Mucosa of stomach (tissue), 1 donor: ENCODE results near the gene CCNY.

Experiments used
- H3K27me3 ChIP-seq: one replicate; pipeline ENCODE4 v1.7.0; 2013; ENCODE audit warnings: mild to moderate bottlenecking, low read length; ENCODE audit not compliant: control insufficient read depth, insufficient read depth
- H3K36me3 ChIP-seq: one replicate; pipeline ENCODE4 v1.7.0; 2013; ENCODE audit warnings: low read length; ENCODE audit not compliant: control insufficient read depth, insufficient read depth
- H3K4me1 ChIP-seq: one replicate; pipeline ENCODE4 v1.7.0; 2013; ENCODE audit warnings: mild to moderate bottlenecking, low read length; ENCODE audit not compliant: control insufficient read depth, insufficient read depth
- H3K4me3 ChIP-seq: one replicate; pipeline ENCODE4 v1.7.0; 2013; ENCODE audit warnings: low read length
- H3K9ac ChIP-seq: one replicate; pipeline ENCODE4 v1.7.0; 2013; ENCODE audit warnings: mild to moderate bottlenecking, low read length, moderate library complexity
- H3K9me3 ChIP-seq: one replicate; pipeline ENCODE4 v1.7.0; 2013; ENCODE audit warnings: mild to moderate bottlenecking, low read length, moderate library complexity; ENCODE audit not compliant: control insufficient read depth
- donor health status: Pancreatic carcinoma.

Gene CCNY

DNA sequence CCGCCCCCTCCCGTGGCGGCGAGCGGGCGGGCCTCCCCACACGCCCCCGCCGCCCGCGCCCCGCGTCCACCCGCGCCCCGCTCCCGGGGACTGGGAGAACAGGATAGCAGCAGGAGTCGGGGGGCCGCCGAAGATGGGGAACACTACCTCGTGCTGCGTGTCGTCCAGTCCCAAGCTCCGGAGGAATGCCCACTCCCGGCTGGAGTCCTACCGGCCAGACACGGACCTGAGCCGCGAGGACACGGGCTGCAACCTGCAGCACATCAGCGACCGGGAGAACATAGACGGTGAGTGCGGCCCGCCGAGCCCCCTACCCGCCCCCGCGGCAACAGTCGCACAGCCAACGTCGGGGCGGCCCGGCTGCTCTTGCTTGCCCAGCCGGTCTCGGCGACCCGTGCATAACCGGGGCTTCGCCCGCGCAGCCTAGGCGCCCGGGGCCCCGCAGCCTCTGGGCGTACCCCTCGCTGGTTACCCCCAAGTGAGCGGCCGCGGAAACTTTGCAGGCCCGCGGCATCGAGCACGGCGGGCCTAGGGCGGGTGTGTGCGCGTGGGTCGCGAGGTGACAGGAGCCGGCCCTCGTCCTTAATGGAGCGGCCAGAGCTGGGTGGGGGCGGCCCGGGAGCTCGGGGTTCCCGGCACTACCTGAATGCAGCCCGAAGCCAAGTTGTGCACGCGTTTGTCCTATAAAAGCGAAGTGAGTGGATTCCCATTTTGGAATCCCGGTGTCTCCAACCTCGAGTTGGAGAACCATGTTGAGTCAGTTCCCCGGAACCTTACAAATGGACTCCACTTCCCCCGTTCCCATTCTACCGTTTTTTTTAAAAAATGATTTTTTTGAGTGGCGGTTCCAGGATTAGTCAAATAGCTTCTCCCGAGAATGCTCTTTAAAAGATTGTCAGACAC, 863 bp downstream of the CCNY start:
- Histone ChIP-seq H3K36me3 (no peaks in the 10 kb centered on the region), H3K4me1 (peaks cover 10% of the 10 kb centered on the region), H3K9me3 (no peaks in the 10 kb centered on the region), H3K4me3 (peak overlapping the region; percentile 35), H3K9ac (peak overlapping the region; percentile 61), H3K27me3 (no peaks in the 10 kb centered on the region)

DNA sequence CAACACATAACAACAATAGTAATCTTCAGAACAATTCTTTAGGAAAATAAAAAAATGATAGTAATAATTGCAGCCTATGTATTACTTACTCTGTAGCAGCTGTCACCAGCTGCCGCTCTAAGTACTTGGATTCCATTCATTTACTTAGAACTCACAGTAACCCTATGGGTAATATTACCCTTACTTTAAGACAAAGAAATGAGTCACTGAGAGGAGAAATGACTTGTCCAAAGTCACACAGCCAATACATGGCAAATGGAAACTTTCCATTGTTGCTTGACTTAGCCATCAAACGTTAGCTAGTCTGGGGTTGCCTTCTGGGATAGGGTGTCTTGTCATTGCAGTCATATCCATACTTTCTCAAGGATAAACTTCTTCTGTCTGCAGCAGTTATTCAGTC, 3.6 kb downstream of the CCNY start:
- Histone ChIP-seq H3K9ac (no peak overlapping the region), H3K27me3 (no peaks in the 10 kb centered on the region), H3K36me3 (no peaks in the 10 kb centered on the region), H3K4me1 (peaks cover 10% of the 10 kb centered on the region), H3K4me3 (no peak overlapping the region), H3K9me3 (no peaks in the 10 kb centered on the region)

DNA sequence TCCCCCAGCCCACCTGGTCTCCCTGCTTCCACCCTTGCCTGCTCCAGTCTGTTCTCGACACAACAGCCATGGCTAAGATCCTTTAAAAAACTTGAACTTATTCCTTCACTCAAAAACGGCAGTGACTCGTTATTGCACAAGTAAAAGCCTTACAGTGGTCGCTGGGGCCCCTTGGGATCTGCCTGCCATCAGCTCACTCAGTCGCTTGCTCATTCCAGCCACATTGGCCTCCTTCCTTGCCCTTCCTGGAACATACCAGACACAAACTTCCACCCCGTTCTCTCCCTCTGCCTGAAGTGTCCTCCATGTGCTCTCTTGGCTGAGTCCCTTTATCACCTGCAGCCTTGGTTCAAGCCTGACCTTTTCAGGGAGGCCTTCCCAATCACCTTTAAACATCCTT, 4.7 kb downstream of the CCNY start:
- Histone ChIP-seq H3K9me3 (no peaks in the 10 kb centered on the region), H3K4me3 (no peak overlapping the region), H3K9ac (no peak overlapping the region), H3K27me3 (no peaks in the 10 kb centered on the region), H3K36me3 (no peaks in the 10 kb centered on the region), H3K4me1 (peaks cover 10% of the 10 kb centered on the region)

DNA sequence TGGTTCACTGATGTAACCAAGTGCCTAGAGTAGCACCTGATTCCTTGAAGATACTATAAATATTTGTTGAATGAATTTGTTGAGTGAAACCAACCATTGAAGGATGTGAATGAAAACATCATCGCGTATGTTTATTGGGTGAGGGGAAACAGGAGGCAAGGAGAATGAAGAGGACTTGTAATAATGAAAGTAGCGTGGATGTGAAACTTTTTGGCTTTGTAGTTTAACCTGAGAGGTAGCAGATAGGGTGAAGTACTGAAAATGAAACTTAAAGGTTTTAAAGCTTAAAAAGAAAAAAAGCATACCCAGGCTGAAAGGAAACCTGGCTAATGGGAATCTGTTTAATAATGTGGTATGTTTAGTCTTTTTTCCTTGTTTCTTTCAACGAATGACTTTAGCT, 5.2 kb downstream of the CCNY start:
- no peak overlapping the region for H3K9ac ChIP-seq
- H3K4me1 ChIP-seq, result peaks cover 10% of the 10 kb centered on the region
- H3K4me3 ChIP-seq, result no peak overlapping the region
- no peaks in the 10 kb centered on the region for H3K9me3 ChIP-seq
- H3K36me3 ChIP-seq, result no peaks in the 10 kb centered on the region
- no peaks in the 10 kb centered on the region for H3K27me3 ChIP-seq

DNA sequence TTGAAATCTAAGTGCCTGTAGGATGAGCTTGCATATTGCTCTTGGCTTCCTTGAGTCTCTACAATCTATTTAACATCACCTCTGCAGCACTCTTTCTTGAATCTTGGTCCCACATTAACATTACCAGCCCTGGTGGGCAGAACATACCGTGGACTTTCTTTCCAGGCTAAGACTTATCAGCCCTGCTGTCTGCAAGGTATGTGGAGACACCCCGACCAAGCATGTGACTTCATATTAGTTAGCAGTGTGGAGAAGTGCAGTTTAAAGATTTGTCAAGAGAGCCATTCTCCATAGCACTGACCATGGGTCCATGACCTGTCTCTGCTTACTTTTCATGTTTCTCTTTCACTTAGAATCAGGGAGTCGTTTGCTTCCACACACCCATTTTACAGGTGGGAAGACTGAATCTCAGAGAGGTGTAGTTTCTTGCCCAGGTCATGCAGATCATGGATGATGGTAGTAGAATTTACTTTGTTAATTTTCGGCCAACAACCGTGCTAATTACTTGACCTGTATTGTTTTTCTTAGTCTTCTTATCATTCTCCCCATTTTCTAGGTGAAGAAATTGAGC, 6.0 kb downstream of the CCNY start:
- no peaks in the 10 kb centered on the region for H3K36me3 ChIP-seq
- H3K27me3 ChIP-seq, result no peaks in the 10 kb centered on the region
- no peaks in the 10 kb centered on the region for H3K9me3 ChIP-seq
- no peak overlapping the region for H3K4me3 ChIP-seq
- H3K4me1 ChIP-seq, result peaks cover 10% of the 10 kb centered on the region
- no peak overlapping the region for H3K9ac ChIP-seq

DNA sequence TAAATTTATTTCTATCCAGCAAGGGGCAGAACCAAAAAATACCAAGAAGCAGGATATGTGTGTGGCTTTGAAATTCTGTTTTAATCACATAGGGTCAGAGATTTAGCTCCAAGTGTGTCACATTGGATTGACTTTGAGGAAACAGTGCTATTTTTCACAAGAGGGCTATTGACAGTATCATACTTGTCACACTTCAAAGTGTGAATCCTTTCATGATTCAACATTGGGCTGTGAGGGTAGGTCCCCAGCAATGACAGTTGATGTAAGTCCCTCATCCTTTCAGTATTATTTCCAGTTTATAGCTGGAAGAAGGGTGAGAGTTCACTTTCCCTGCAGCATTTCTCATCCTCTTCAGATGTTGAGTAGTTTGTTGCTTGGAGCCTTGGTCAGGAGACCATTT, 7.4 kb downstream of the CCNY start:
- no peaks in the 10 kb centered on the region for H3K27me3 ChIP-seq
- no peak overlapping the region for H3K4me3 ChIP-seq
- H3K9ac ChIP-seq, result no peak overlapping the region
- H3K36me3 ChIP-seq, result no peaks in the 10 kb centered on the region
- H3K4me1 ChIP-seq, result no peaks in the 10 kb centered on the region
- no peaks in the 10 kb centered on the region for H3K9me3 ChIP-seq

DNA sequence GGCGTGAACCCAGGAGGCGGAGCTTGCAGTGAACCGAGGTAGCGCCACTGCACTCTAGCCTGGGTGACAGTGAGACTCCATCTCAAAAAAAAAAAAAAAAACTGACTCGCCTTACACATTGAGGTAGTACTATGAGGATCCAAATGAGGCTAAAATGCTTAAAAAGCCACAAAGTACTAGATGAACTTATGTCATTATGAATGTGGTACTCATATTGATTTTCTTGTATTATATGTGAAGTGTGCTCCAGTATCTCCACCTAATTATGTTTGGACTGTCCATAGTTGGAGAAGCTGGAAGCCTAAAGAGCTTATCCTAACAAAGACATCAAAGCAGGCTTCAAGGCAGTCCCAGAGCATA, 9.1 kb downstream of the CCNY start:
- Histone ChIP-seq H3K9me3 (no peaks in the 10 kb centered on the region), H3K36me3 (no peaks in the 10 kb centered on the region), H3K9ac (no peak overlapping the region), H3K4me3 (no peak overlapping the region), H3K27me3 (no peaks in the 10 kb centered on the region), H3K4me1 (no peaks in the 10 kb centered on the region)

DNA sequence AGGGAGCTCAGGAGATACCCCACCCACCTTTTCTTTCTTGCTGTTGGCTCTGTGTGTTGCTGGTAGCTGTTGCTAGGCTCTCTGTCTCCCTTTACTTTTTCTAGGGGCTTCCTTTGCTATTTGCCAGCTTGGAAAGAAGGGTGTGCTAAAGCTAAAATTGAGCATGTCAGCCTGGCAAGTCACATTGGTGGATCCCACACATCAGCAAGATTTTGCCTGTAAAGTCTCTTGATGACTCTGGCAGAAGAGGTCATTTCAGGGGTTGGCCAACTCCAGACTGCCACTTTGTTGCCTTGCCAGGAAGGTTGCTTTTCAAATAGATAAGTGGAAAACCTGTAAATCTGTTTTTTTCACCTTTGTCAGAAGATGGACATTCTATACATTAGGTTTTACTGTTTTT, 9.9 kb downstream of the CCNY start:
- Histone ChIP-seq H3K4me1 (peaks cover 3% of the 10 kb centered on the region), H3K36me3 (no peaks in the 10 kb centered on the region), H3K9me3 (no peaks in the 10 kb centered on the region), H3K27me3 (no peaks in the 10 kb centered on the region), H3K9ac (no peak overlapping the region), H3K4me3 (no peak overlapping the region)

DNA sequence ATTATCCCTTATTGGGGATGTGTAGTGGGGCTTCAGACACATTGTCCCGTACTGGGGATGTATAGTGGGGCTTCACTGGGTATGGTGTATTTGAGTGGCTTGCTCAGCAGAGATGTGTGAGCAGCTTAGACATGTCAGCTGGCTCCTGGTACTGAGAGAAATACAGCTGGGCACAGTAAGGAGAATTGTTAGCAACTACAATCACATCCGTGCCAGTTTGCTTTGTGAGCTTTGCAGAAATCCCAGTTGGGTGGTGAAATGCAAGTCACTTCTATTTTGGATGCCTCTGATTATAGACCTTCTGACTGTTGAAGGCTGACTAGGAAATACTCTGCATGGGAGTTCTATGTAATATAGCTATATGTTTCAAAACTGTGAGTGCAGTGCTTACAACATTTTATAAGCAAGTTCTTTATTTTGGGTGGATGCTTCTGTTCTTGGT, 10.8 kb downstream of the CCNY start:
- H3K27me3 ChIP-seq, result no peaks in the 10 kb centered on the region
- no peaks in the 10 kb centered on the region for H3K36me3 ChIP-seq
- H3K4me1 ChIP-seq, result peaks cover 8% of the 10 kb centered on the region
- H3K9ac ChIP-seq, result no peak overlapping the region
- no peak overlapping the region for H3K4me3 ChIP-seq
- no peaks in the 10 kb centered on the region for H3K9me3 ChIP-seq

DNA sequence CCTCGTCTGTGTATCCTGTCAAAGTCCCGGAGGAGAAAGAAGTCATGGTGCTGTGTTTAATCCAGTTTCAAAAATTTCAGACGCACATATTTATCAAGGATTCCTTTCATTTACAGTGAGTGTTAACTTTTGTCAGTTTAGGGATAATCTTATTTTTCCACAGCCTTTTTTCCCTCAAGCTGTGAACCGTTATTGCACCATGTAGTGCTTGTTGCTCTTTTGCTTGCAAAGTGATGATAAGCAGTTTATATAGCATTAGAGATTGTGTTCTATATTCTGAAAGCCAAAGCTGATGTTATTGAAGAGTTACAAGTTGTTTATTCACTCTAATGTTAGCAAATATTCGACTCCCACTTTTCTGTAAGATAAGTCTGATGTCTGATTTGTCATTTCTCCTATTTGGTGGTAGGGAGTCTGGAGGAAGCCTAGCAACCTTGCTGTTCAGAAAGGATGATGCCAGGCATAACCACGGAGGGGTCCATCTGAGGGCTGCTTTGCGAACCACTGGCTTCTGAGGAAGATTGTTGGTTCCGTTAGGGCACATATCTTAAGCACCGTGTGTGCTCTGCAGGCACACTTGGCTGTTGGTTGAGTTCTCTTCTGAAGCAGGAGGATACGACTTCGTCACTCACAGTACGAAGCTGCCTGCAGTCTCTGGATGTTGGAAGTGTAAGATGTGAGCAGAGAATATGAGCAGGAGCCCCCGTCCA, 11.7 kb downstream of the CCNY start:
- no peak overlapping the region for H3K4me3 ChIP-seq
- no peaks in the 10 kb centered on the region for H3K36me3 ChIP-seq
- peaks cover 12% of the 10 kb centered on the region for H3K4me1 ChIP-seq
- no peaks in the 10 kb centered on the region for H3K9me3 ChIP-seq
- H3K27me3 ChIP-seq, result no peaks in the 10 kb centered on the region
- no peak overlapping the region for H3K9ac ChIP-seq

DNA sequence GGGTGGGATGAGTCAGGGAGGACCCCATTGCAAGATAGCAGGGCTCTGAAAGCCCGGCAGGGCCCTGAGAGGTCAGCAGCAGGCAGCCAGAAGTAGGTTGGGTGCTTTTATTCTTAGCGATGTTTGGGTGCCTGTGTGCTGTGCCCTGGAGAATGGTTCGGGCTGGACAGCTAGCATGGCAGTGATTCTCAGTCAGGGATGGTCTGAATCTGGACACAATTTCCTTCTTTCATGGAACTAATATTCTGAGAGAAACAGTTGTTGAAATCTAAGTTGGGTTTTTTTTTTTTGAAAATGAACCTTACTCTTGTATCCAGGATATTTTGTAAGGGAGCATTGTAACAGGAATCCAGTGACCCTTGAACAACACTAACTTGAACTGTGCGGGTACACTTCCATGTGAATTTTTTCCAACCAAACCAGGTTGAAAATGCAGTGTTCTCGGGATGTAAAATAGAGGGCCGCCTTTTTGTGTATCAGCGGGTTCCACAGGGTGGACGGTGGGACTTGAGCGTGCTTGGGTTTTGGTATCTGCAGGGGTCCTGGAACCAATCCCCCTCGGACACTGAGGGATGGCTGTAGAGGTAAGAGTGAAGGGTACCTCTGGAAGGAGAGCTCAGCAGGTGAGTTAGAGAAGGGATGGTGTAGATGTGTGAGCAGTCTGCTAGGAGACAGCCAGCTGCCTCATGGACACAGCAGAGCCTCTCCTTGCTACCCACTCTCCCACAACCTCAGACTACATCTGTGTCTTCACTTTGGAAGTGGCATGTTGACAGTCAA, 12.5 kb downstream of the CCNY start:
- H3K9ac ChIP-seq, result no peak overlapping the region
- no peaks in the 10 kb centered on the region for H3K36me3 ChIP-seq
- peaks cover 12% of the 10 kb centered on the region for H3K4me1 ChIP-seq
- no peaks in the 10 kb centered on the region for H3K27me3 ChIP-seq
- H3K9me3 ChIP-seq, result no peaks in the 10 kb centered on the region
- no peak overlapping the region for H3K4me3 ChIP-seq
